NOMO-1 (cell line): Measurements from ENCODE around the gene CNOT4.
"Not testable (repeated sequence)": the region's sequence is repeated elsewhere in the genome, so short reads cannot be mapped to it uniquely, and the experiment has no call there.

ENCODE experiments used
- DNase-seq, 2 experiments: peaks; one replicate each; lab custom pipeline; 2025; ENCODE audit not compliant: unreplicated experiment in 2 of 2; lab: John Stamatoyannopoulos, UW

The CNOT4 gene

DNA sequence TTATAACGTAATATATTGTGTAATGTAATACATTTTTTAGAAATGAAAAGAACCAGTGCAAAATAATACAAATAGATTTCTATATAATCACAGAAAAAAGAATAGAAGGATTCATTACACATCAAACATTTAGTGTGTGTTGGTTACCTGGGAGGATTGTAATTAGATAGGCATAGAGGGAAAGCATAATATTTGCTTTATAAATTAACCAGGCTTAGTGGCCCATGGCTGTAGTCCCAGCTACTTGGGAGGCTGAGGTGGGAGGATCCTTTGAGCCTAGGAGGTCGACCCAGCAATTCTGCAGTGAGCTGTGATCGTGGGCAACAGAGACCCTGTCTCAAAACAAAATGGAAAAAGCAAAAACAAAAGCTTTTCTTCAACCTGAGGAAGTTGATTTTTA, 5.0 kb upstream of the CNOT4 start:
- no peak for DNase-seq

DNA sequence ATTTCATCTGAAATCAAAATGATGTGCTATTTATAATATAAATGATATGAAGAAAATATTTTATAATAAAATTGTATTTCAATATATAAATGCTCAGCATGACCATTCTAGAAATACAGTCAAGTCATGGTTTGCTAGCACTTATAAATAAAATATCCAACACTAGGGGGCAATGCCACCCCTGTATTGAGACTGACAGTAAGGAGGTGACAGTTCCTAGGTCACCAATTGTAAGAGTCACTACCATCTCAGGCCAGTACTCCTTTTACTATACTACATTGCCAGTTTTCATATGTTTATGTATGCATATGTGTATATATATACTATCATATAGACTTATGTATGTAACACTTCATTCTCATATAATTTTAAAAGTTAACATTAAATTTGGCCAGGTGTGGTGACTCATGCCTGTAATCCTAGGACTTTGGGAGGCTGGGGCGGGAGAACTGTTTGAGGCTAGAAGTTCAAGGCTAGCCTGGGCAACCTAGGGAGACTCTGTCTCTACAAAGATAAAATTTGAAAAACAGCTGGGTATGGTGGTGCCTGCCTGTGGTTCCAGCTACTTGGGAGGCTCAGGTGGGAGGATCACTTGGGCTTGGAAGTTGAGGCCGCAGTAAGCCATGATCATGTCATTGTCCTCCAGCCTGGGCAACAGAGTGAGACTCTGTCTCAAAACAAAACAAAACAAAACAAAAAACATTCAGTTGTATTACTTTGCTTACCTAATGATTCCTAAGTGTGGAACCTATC, 2.4 kb upstream of the CNOT4 start:
- DNase-seq: peak; percentile 18 to 67

DNA sequence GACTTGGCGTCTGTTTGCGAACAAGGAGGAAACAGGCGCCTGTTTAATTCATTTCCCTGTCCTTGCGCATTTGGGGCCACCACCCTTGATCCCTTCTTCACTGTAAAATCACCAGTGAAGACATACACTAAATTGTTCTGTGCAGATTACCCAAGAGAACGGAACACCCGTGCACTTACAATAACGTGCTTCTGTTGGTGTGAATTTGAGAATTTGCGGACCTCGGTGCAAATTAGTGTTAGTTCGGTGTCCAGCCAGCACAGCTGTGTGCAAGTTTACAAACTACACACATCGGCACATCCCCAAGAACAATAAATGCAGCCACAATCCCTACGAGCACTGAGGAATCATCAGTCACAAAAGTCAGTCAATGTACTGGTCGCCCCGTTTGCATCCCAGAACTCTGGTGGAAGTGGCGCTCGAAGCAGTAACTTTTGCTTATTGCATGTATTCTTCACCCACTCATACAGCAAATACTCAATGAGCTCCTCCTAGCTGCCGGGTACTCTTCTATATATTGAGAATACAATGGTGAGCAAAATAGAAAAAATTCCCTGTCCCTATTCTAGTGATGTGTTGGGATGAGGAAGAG, 786 bp upstream of the CNOT4 start:
- peak in 1 of 2 experiments; percentile 2 for DNase-seq

DNA sequence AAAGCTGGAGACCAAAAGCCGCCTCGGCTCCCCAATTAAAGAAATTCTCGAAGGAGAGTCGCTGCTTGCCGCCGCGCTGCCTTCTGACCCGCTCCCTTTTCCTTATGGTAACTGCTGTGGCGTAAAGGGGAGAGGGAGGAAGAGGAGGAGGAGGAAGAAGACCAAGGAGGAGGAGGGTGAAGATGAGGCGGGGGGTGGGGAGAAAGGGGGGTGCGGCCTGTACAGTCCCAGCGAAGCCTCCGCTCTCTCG, 388 bp downstream of the CNOT4 start:
- DNase-seq: no peak

DNA sequence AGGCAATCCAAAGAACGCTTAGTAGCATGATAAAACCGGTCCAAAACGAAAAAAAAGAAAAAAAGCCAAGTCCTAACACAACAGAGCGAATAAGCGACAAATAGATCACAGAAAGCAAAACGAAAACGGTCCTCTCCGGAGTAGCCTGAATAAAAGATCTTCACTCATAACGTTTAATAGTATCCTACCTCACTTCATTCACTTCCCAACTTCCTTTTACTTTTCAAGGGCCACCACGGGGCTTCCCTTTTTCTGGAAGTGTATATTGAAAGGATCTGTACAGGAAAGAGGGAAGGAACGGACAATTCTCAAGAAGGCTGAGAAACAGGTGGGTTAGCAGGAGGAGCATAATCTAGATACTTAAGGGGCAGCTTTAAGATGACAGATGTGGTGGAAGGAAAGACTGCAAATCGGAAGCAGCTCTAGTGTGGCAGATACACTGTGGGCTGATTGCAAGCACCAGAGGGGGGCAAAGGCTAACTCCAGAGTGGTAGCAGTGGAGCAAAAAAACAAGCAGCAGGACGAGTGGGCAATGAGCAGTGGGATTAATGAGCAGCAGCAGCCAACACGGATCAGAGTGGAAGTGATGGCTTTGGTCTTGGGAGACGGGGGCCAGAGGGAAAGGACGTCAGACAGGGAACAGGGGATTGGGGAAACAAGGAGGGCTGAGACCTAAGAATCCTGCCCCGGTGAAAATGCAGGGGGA, 866 bp downstream of the CNOT4 start:
- no peak for DNase-seq

DNA sequence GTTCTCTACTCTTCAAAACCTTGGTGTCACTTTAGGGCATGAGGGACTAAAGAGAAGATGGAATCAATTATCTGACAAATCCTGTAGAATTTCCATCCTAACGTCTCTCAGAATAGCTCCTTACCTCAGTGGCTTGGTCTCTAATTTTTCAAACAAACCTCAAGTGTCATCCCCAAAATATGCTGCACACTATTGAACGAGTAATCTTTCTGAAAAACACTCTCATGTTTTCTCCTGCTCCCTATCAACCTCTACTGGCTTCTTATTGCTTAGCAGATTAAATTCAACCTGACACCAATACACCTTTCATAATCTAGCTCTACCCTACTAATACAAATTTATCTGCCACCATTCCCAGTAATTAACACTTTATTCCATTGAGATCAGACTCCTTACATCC, 8.5 kb downstream of the CNOT4 start:
- no peak for DNase-seq

DNA sequence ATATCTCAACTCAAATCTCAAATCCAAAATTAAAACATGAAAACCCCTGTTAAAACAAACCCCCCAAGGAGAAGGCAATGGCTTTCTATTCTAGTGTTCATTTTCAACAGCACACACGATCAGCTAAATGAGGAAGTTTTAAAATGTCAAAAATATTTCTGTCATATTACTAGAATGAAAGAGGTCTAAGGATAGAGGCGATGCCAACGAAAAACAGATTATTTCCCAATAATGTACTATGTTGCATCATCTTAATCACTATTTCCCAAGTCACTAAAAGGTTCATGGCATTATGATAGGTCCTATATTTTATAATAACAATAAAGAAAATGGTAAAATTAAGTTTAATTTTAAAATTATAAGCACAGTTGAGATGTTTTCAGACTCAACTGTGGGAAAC, 10.1 kb downstream of the CNOT4 start:
- DNase-seq: peak; percentile 15 to 48

DNA sequence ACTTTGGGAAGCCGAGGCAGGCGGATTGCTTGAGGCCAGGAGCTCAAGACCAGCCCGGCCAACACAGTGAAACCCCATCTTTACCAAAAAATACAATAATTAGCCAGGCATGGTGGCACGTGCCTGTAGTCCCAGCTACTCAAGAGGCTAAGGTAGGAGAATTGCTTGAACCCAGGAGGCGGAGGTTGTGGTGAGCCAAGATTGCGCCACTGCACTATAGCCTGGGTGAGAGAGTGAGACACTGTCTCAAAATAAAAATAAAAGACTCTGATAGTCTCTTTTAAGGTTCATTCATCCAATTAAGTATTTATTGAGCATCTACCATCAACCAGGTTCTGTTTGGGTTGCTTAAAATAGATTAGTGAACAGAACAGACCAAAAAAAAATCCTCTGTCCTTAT, 12.7 kb downstream of the CNOT4 start:
- not testable (repeated sequence) for DNase-seq

DNA sequence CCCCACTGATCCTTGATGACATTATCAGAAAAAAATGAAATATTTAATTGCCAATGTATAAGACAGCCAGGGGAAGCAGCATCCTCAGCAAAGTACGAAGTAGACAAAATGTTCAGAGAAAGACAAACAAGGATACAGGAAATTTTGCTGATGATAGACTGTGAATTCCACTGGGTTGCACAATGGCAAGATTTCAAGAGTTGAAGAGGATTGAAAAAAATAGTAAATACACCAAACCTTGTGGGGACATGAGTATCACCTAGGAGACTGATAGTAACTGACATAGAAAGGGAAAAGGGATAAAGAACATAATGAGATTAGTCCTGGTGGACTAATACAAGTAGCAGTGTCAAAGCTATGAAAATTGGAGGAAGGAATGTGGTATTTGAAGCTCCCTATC, 16.5 kb downstream of the CNOT4 start:
- no peak for DNase-seq

DNA sequence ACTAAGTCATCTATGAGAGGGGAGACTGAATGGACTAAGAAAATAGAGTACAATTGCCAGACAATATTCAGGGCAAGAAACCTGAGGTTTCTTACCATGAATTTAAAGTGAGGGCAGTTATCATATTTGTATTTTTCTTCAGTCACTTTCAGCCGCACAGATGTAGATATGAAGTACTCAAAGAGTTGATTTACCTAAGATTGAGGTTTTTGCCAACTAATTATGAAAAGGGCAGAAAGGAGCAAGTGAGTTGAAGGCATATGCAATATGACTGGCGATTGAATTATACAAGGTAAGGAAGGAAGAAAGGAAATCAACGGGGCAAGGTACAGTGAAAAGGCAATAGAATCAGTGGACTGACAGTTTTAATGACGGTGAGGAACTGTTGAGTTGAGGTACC, 17.8 kb downstream of the CNOT4 start:
- no peak for DNase-seq

DNA sequence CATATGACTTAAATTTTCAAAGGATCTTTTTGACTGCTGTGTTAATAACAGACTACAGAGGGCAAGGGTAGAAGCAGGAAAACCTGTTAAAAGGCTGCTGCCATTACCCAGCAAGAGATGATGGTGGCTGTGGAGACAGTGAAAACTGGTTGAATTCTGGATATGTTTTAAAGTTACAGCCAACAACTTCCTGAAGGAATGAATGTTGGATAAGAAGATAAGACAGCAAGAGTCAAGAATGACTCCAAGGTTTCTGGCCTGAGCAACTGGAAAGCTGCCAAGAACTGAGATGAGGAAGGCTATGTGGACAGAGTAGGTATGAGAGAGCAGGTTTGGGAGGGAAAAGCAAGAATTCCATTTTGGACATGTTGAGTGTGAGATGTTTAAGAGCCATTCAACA, 19.1 kb downstream of the CNOT4 start:
- no peak for DNase-seq

DNA sequence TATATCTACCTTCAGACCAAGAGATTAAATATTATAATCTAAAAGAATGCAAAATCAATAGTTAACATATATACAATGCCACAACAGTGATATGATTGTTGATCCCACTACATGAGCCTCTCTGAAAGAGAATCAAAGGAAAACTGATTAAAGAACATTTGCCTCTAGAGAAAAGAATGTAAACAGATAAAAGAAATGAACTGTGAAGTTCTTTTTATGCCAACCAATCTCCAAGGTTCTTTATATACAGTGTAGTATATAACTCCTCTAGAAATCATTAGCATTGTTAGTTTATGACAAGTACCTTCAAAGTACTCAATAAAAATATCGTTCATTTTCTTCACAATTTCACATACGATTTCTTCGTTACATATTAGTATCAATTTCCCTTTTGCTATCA, 20.1 kb downstream of the CNOT4 start:
- no peak for DNase-seq

DNA sequence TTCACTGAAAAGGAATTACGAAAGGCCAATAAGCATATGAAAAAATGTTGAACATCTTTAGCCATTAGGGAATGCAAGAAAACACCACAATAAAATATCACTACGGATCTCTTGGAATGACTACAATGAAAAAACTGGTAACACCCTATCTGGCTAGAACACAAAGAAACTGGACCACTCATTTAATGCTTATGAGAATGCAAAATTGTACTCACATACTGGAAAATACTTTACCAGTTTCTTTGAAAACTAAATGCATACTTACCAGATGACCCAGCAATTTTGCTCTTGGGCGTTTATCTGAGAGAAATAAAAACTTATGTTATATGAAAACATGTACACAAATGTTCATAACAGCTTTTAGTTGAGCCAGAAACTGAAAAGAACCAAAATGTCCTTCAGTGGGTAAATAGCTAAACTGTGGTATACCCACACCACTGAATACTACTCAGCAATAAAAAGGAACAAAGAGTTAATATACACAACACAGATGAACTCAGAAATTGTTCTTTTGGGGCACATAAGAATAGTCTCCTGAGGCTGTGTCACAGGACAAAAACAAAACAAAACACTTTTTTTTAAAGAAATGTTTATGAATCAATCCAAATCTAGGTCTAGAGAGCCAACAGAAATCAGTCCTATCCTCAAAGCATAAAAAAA, 23.5 kb downstream of the CNOT4 start:
- no peak for DNase-seq

DNA sequence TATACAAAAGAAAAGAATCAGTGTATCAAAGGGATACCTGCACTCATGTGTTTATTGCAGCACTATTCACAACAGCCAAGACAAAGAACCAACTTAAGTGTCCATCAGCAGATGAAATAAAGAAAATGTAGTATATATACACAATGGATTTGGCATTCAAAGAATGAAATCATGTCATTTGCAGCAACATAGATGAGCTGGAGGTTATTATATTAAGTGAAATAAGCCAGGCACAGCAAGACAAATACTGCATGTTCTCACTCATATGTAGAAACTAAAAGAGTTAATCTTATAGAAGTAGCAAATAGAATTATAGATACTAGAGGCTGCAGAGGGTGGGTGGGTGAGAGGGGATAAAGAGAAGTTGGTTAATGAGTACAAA, 28.3 kb downstream of the CNOT4 start:
- DNase-seq: no peak

DNA sequence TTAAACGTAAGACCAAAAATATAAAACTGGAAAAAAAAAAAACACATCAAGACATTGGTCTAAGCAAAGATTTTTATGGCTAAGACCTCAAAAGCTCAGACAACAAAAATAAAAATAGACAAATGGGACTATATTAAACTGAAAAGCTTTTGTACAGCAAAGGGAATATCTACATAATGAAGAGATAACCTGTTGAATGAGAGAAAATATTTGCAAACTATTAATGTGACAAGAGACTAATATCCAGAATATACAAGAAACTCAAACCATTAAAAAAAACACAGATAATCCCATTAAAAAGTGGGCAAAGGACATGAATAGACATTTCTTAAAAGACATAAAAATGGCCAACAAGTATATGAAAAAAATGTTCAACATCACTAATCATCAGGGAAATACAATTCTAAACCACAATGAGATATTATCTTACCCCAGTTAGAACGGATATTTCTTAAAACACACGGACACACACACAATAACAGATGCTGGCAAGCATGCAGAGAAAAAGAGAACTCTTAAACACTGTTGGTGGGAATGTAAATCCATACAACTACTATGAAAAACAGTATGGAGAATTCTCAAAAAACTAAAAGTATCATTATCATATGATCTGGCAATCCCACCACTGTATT, 28.8 kb downstream of the CNOT4 start:
- DNase-seq: no peak

DNA sequence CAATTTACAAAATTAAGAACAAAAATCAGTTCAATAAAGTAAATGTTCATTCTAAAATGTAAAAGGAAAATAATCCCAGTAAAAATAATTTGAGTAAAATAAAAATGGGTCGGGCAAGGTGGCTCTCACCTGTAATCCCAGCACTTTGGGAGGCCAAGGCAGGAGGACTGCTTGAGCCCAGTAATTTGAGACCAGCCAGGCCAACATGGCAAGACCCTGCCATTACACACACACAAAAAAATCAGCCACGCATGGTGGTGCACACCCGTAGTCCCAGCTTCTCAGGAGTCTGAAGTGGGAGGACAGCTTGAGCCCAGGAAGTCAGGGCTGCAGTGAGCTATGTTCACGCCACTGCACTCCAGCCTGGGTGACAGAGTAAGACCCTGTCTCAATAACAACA, 34.4 kb downstream of the CNOT4 start:
- no peak for DNase-seq

DNA sequence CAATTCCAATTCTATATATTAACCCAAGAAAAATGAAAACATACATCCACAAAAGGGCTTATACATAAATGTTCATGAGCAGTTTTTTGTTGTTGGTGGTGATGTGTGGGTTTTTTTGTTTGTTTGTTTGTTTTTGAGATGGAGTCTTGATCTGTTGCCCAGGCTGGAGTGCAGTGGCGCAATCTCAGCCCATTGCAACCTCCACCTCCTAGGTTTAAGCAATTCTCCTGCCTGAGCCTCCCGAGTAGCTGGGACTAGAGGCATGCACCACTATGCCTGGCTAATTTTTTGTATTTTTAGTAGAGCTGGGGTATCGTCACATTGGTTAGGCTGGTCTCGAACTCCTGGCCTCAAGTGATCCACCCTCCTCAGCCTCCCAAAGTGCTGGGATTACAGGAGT, 40.2 kb downstream of the CNOT4 start:
- DNase-seq: not testable (repeated sequence)

DNA sequence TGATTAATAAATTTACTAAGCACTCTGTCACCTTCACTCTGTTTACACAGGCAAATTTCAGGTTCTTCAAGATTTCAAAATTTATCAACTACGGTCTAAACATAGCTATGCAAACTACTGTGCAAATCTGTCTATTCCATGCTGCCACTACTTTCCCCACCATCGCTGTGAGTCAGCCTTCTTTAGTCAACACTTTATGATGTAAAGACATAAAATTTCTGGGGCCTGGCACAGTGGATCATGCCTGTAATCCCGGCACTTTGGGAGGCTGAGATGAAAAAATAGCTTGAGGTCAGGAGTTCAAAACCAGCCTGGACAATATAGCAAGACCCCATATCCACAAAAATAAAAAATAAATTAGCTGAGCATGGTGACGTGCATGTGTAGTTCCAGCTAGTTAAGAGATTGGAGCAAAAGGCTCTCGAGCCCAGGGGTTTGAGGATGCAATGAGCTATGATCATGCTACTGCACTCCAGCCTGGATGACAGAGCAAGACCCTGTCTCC, 42.6 kb downstream of the CNOT4 start:
- DNase-seq: no peak

DNA sequence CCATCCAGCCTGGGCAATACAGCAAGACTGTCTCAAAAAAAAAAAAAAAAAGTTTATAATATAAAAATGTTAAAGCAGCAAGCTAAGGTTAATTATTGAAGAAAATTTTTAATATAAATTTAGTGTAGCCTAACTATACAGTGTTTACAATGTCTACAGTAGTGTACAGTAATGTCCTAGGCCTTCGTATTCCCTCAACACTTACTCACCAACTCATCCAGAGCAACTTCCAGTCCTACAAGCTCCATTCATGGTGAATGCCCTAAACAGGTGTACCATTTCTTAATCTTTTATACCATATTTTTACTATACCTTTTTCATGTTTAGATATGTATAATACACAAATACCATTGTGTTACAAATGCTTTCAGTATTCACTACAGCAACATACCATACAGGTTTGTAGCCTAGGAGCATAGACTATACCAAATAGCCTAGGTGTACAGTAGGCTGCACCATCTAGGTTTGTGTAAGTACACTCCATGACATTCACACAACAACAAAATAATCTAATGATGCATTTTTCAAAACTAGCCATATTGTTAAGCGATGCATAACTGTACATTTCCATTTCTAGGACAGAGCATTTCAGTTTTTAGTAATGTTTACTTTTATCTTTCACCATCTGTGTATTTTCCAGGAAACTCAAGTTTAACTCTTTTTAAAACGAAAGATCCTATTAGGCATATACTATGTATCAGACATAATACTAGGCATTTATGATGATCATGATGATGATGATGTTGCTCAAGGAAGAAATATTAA, 43.3 kb downstream of the CNOT4 start:
- no peak for DNase-seq

DNA sequence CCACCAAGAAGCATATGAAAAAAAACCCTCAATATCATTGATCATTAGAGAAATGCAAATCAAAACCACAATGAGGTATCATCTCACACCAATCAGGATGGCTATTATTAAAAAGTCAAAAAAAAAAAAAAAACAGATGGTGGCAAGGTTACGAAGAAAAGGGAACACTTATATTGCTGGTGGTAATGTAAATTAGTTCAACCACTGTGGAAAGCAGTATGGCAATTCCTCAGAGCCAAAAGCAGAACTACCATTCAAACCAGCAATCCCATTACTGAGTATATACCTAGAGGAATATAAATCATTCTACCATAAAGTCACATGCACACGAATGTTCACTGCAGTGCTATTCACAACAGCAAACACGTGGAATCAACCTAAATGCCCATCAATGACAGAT, 46.0 kb downstream of the CNOT4 start:
- DNase-seq: no peak
